ENCODE results near the gene UBASH3A.

UBASH3A gene

GRCh38 chr21:42403611-42404231, at the start of gene UBASH3A:
Gene UBASH3A (plus strand): TSS chr21:42403902. CDS start chr21:42403946, 44 bp downstream.
- DNase-seq, result peak; percentile 63 to 67

- DNase-seq, result no peak
These were observed 47.7 kb upstream of the UBASH3A start for GRCh38 chr21:42356046-42356445.

GRCh38 chr21:42356650-42357049, 47.1 kb upstream of the UBASH3A start:
- no peak for DNase-seq

- DNase-seq, result no peak
These were observed 46.4 kb upstream of the UBASH3A start for GRCh38 chr21:42357307-42357706.

- no peak for DNase-seq
These were observed 45.4 kb upstream of the UBASH3A start for GRCh38 chr21:42358261-42358660.

- DNase-seq, result no peak
These were observed 44.8 kb upstream of the UBASH3A start for GRCh38 chr21:42358937-42359336.

GRCh38 chr21:42360317-42360716, 43.4 kb upstream of the UBASH3A start:
- DNase-seq, result peak; percentile 59 to 62

GRCh38 chr21:42361286-42361685, 42.4 kb upstream of the UBASH3A start:
- DNase-seq, result no peak

GRCh38 chr21:42362198-42362597, 41.5 kb upstream of the UBASH3A start:
- DNase-seq, result no peak

GRCh38 chr21:42362700-42363099, 41.0 kb upstream of the UBASH3A start:
- DNase-seq, result no peak

- DNase-seq, result no peak
These were observed 40.4 kb upstream of the UBASH3A start for GRCh38 chr21:42363312-42363711.

GRCh38 chr21:42364304-42364865, 39.3 kb upstream of the UBASH3A start:
- DNase-seq, result no peak

GRCh38 chr21:42365770-42366169, 37.9 kb upstream of the UBASH3A start:
- DNase-seq, result no peak

- DNase-seq, result no peak
These were observed 37.3 kb upstream of the UBASH3A start, which contains the start of gene TFF1 for GRCh38 chr21:42366292-42367010. Gene TFF1 (minus strand): TSS chr21:42366535. CDS start chr21:42366495, 40 bp downstream.

GRCh38 chr21:42367367-42368165, 36.1 kb upstream of the UBASH3A start:
- no peak for DNase-seq

GRCh38 chr21:42369821-42370220, 33.9 kb upstream of the UBASH3A start:
- DNase-seq, result no peak

GRCh38 chr21:42370894-42371654, 32.6 kb upstream of the UBASH3A start:
- no peak for DNase-seq

GRCh38 chr21:42373196-42373907, 30.4 kb upstream of the UBASH3A start:
- DNase-seq, result peak; percentile 77 to 81

- DNase-seq, result no peak
These were observed 29.7 kb upstream of the UBASH3A start for GRCh38 chr21:42373908-42374455.

- DNase-seq, result peak; percentile 49 to 51
These were observed 29.2 kb upstream of the UBASH3A start for GRCh38 chr21:42374457-42374856.

- peak in 1 of 2 experiments; percentile 52 for DNase-seq
These were observed 28.7 kb upstream of the UBASH3A start for GRCh38 chr21:42374864-42375499.

Data from activated T-cell treated with anti-CD3 and anti-CD28 coated beads, Interleukin-2, amount 50 U/mL, for 48 hours (primary cell).